ENCODE data around the gene EFCAB12. TPM values are rescaled to one million over a fixed set of nuclear protein-coding genes. Genes with fewer than 3 reads are reported as not detected.

The EFCAB12 gene
- total RNA-seq, 4 donors from 2014 or later, result 0.08 to 0.47 TPM; not detected in 2

DNA sequence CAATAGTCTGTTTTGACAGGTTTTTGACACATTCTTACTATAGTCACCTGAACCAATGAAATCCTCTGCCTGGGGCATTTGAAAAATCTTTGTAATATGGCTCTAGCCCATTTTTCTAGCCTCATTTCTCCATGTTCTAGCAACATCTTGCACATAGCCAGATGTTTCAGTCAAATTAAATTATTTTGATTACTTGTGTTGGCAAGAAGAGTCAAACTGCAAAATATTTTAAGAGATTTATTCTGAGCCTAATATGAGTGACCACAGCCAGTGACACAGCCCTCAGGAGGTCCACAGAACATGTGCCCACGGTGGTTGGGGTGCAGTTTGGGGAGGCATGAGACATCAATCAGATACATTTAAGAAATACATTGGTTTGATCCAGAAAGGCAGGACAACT, 18.5 kb upstream of the EFCAB12 start:
- H3K36me3 ChIP-seq, result peaks cover 0 to 11% of the 10 kb centered on the region in 2 donors
- H3K27me3 ChIP-seq, result no peaks in the 10 kb centered on the region
- no peaks in the 10 kb centered on the region for H3K9me3 ChIP-seq
- TF ChIP-seq EP300 (IDR thresholded peaks at IDR 0.05) (no peak), POLR2A (IDR thresholded peaks at IDR 0.05) (no peak), POLR2AphosphoS5 (IDR thresholded peaks at IDR 0.05) (no peak)
- TF ChIP-seq, protein P1, sequence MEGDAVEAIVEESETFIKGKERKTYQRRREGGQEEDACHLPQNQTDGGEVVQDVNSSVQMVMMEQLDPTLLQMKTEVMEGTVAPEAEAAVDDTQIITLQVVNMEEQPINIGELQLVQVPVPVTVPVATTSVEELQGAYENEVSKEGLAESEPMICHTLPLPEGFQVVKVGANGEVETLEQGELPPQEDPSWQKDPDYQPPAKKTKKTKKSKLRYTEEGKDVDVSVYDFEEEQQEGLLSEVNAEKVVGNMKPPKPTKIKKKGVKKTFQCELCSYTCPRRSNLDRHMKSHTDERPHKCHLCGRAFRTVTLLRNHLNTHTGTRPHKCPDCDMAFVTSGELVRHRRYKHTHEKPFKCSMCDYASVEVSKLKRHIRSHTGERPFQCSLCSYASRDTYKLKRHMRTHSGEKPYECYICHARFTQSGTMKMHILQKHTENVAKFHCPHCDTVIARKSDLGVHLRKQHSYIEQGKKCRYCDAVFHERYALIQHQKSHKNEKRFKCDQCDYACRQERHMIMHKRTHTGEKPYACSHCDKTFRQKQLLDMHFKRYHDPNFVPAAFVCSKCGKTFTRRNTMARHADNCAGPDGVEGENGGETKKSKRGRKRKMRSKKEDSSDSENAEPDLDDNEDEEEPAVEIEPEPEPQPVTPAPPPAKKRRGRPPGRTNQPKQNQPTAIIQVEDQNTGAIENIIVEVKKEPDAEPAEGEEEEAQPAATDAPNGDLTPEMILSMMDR (IDR thresholded peaks at IDR 0.05), result no peak
- no peak for ATAC-seq
- no peak overlapping the region for H3K4me3 ChIP-seq
- no peak overlapping the region for H3K27ac ChIP-seq
- 44% methylated on average over 1 of the region's 1 CpG; no CpG with 5 or more reads in 1 of the 2 donors for WGBS, 2 donors (ENCODE audit: low coverage in 1 of 2)
- peaks cover 3 to 48% (median 13%) of the 10 kb centered on the region in 3 donors for H3K4me1 ChIP-seq

DNA sequence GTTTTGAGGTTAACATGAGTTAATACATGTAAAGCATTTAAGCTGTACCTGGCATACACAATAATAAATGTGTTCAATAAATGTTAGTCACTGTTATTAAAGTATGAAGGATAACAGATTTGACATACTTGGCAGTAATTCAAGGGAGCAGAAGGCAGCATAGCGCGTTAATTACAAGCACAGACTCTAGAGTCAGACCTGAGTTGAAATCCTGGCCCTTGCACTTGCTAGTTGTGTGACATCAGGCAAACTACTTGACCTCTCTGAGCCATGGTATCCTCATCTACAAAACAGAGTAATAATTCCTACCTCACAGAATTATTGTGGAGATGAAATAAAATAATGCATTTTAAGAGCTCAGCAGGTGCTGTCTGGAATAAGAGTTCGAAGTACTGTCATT, 17.0 kb upstream of the EFCAB12 start:
- Histone ChIP-seq H3K27ac (no peak overlapping the region), H3K4me1 (peaks cover 11 to 62% (median 23%) of the 10 kb centered on the region in 3 donors), H3K27me3 (no peaks in the 10 kb centered on the region), H3K36me3 (no peaks in the 10 kb centered on the region), H3K4me3 (no peak overlapping the region), H3K9me3 (no peaks in the 10 kb centered on the region)
- TF ChIP-seq, protein P1 (IDR thresholded peaks at IDR 0.05), result no peak
- no peak for TF ChIP-seq POLR2A (IDR thresholded peaks at IDR 0.05)
- TF ChIP-seq EP300 (IDR thresholded peaks at IDR 0.05), result no peak
- no peak for TF ChIP-seq POLR2AphosphoS5 (IDR thresholded peaks at IDR 0.05)
- no peak for ATAC-seq
- WGBS, 2 donors (ENCODE audit: low coverage in 1 of 2), result 71 to 81% methylated on average over 3 of the region's 3 CpGs

DNA sequence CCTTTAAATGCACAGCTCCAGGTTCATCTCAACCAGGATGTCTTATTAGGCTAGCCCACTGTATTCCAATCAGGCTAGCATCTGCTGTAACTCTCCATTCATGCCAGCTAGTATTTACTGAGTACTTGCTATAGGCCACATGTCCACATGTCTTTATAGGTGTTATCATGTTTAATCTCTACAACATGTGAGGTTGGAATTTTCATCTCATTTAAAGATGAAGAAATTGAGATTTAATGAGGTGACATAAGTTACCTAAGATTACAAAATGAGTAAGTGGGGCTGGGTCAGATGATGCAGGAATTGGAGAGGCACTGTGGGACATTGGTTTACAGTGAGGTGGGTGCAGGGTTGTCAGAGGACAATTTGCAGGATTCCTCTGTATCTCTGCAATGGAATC, 14.5 kb upstream of the EFCAB12 start:
- H3K27ac ChIP-seq, result peak overlapping the region in 3 of 4 donors; percentile 88 to 92 (median 90)
- no peaks in the 10 kb centered on the region for H3K36me3 ChIP-seq
- TF ChIP-seq EP300 (IDR thresholded peaks at IDR 0.05) (no peak), POLR2AphosphoS5 (IDR thresholded peaks at IDR 0.05) (no peak), POLR2A (IDR thresholded peaks at IDR 0.05) (no peak)
- TF ChIP-seq, protein P1 (IDR thresholded peaks at IDR 0.05), result no peak
- H3K4me1 ChIP-seq, result peaks cover 17 to 58% (median 29%) of the 10 kb centered on the region in 3 donors
- no peaks in the 10 kb centered on the region for H3K27me3 ChIP-seq
- H3K4me3 ChIP-seq, result no peak overlapping the region
- no peak for ATAC-seq
- no peaks in the 10 kb centered on the region for H3K9me3 ChIP-seq

DNA sequence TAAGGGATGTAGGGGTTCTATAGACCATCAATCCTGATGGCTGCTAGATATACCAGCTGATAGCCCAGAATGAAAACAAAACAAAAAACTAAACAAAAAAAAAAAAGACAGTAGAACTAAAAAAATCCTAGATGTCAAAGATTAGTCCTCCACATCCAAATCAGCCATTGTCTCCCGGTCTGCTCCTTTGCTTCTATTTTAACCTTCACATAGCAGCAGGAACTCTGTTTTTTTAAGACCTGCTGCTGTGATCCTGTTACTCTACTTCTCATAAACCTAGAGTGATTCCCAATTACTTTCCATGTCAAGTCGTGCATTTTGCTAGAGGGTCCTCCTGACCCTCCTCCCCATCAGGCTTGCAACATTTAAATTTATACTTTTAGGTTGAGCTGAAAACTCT, 14.1 kb upstream of the EFCAB12 start:
- Histone ChIP-seq H3K4me1 (peaks cover 17 to 62% (median 29%) of the 10 kb centered on the region in 3 donors), H3K27ac (peak overlapping the region; percentile 59 to 92 (median 89)), H3K27me3 (no peaks in the 10 kb centered on the region), H3K36me3 (peaks cover 0 to 4% of the 10 kb centered on the region in 2 donors), H3K4me3 (no peak overlapping the region), H3K9me3 (no peaks in the 10 kb centered on the region)
- WGBS, 2 donors (ENCODE audit: low coverage in 1 of 2), result 32 to 44% methylated on average over 2 of the region's 2 CpGs
- no peak for TF ChIP-seq EP300 (IDR thresholded peaks at IDR 0.05)
- TF ChIP-seq POLR2A (IDR thresholded peaks at IDR 0.05), result no peak
- TF ChIP-seq POLR2AphosphoS5 (IDR thresholded peaks at IDR 0.05), result no peak
- TF ChIP-seq, protein P1 (IDR thresholded peaks at IDR 0.05), result no peak
- ATAC-seq, result no peak

DNA sequence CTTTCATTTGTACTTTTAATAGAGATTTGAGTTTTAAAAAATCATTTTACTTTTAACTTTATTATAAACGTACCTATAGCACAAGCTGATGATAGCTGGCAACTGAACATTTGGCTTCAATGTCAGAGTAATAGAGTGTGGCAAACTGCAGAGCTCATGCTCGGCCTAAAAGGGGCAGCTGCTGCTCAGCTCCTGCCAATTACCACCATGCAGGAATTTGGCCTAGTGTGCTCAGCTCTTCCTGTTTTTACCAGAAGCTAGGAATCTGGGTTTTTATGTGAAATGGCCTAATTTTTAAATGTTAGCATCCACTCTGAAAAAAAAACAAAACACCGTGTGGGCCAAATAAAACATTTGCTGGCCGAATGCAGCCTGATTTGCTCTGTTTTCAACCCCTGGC, 13.3 kb upstream of the EFCAB12 start:
- peak overlapping the region in 1 of 2 donors; percentile 86 for H3K4me3 ChIP-seq
- TF ChIP-seq POLR2AphosphoS5 (IDR thresholded peaks at IDR 0.05), result peak; percentile 12
- TF ChIP-seq, protein P1 (IDR thresholded peaks at IDR 0.05), result no peak
- peaks cover 0 to 11% of the 10 kb centered on the region in 2 donors for H3K36me3 ChIP-seq
- H3K27me3 ChIP-seq, result no peaks in the 10 kb centered on the region
- ATAC-seq, result no peak
- H3K27ac ChIP-seq, result peak overlapping the region; percentile 59 to 92 (median 89)
- H3K9me3 ChIP-seq, result no peaks in the 10 kb centered on the region
- H3K4me1 ChIP-seq, result peaks cover 17 to 69% (median 29%) of the 10 kb centered on the region in 3 donors
- 0 to 6% methylated on average over 3 to 4 of the region's 4 CpGs for whole genome bisulfite sequencing, 2 donors (ENCODE audit: low coverage in 1 of 2)

All from gastroesophageal sphincter (tissue), 4 donors.